AG10803 (cell line): ENCODE measurements around the gene C4orf51.
"Not testable (repeated sequence)": the region's sequence is repeated elsewhere in the genome, so short reads cannot be mapped to it uniquely, and the experiment has no call there.

Source experiments
- DNase-seq: peaks from one replicate; pipeline ENCODE4 v3.0.0; 2010; ENCODE audit warnings: low read depth
- H3K4me3 ChIP-seq: 2 replicates; pipeline ENCODE4 v1.5.1; 2011; ENCODE audit warnings: mild to moderate bottlenecking, low read length, control low read depth
- TF ChIP-seq, protein P1 (sequence below): conservative IDR thresholded peaks from 2 replicates; pipeline ENCODE4 v1.5.1; 2011; ENCODE audit warnings: mild to moderate bottlenecking, low read length, control low read depth, inconsistent platforms

Gene C4orf51

DNA sequence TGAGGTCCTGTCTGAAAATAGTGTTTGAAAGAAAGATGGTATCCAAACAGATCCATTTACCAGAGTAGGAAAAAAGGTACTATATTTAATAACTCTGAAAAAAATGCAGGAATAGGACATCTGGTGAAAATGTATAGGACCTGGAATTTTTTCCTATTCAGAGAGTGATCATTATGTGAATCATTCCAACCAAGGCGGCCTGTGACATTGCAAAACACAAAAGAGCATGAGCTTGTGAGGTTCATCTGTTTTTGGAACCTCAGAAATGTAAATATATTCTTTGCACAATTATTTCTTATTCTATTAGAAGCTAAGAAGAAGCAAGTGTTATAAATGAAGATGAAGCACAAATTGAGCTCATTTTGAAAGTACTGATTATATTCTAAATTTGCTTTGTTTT, 2.0 kb downstream of the C4orf51 start:
- peak; percentile 47 for DNase-seq
- no peak overlapping the region for H3K4me3 ChIP-seq
- TF ChIP-seq, protein P1, sequence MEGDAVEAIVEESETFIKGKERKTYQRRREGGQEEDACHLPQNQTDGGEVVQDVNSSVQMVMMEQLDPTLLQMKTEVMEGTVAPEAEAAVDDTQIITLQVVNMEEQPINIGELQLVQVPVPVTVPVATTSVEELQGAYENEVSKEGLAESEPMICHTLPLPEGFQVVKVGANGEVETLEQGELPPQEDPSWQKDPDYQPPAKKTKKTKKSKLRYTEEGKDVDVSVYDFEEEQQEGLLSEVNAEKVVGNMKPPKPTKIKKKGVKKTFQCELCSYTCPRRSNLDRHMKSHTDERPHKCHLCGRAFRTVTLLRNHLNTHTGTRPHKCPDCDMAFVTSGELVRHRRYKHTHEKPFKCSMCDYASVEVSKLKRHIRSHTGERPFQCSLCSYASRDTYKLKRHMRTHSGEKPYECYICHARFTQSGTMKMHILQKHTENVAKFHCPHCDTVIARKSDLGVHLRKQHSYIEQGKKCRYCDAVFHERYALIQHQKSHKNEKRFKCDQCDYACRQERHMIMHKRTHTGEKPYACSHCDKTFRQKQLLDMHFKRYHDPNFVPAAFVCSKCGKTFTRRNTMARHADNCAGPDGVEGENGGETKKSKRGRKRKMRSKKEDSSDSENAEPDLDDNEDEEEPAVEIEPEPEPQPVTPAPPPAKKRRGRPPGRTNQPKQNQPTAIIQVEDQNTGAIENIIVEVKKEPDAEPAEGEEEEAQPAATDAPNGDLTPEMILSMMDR = no peak

DNA sequence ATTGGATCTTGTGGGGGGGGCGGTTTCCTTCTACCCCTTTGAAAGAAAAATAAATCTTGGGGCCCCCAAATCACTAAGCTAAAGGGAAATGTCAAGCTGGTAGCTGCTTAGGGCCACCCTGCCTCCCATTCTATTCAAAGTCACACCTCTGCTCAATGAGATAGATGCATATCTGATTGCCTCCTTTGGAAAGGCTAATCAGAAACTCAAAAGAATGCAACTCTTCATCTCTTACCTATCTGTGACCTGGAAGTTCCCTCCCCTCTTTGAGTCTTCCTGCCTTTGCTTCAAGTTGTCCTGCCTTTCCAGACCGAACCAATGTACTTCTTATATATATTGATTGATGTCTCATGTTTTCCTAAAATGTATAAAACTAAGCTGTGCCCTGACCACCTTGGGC, 7.0 kb downstream of the C4orf51 start:
- TF ChIP-seq, protein P1 = no peak
- no peak overlapping the region for H3K4me3 ChIP-seq
- DNase-seq = no peak

DNA sequence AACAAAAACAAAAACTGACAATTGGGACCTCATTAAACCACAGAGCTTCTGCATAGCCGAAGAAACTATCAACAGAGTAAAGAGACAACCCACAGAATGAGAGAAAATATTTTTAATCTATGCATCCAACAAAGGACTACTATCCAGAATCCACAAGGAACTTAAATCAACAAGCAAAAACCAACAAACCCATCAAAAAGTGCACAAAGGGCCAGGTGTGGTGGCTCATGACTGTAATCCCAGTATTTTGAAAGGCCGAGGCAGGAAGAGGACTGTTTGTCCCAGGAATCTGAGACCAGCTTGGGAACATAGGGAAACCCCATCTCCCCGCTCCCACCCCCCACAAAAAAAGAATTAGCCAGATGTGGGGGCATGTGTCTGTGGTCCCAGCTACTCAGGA, 10.7 kb downstream of the C4orf51 start:
- no peak for DNase-seq
- TF ChIP-seq, protein P1 = no peak
- no peak overlapping the region for H3K4me3 ChIP-seq

DNA sequence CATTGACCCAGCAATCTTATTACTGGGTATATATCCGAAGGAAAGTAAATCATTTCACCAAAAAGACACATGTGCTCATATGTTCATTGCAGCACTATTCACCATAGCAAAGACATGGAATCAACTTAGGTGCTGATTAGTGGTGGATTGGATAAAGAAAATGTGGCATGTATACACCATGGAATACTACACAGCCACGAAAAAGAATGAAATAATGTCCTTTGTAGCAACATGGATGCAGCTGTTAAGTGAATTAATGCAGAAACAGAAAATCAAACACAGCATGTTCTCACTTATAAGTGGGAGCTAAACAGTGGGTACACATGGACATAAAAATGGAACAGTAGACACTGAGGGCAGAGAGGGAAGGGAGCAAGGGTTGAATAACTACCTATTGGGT, 11.5 kb downstream of the C4orf51 start:
- not testable (repeated sequence) for H3K4me3 ChIP-seq, DNase-seq

DNA sequence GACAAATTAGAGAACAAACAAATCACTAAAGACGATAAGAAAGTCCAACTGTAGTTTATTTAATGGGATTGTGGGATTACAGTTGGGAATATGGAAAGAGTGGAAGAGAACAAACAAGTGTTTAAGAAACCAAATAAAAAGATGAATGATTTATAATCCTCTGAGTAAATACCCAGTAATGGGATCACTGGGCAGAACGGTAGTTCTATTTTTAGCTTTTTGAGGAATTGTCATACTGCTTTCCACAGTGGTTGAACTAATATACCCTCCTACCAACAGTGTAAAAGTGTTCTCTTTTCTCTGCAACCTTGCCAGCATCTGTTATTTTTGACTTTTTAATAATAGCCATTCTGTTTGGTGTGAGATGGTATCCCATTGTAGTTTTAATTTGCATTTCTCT, 15.0 kb downstream of the C4orf51 start:
- peak; percentile 16 for DNase-seq

DNA sequence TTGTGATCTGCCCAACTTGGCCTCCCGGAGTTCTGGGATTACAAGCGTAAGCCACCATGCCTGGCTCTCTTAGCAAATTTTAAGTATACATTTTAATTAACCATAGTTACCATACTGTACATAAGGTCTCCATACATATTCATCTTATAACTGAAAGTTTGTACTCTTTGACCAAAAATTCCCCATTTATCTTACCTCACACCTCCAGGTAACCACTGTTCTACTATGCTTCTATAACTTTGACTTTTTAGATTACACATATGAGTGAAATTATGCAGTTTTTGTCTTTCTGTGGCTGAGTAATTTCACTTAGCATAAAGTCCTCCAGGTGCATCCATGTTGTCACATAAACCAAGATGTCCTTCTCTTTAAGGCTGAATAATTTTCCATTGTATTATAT, 17.4 kb downstream of the C4orf51 start:
- TF ChIP-seq, protein P1 = no peak
- no peak for DNase-seq
- H3K4me3 ChIP-seq = no peak overlapping the region

More for the DNA sequence above, 15.0 kb downstream of the C4orf51 start:
- TF ChIP-seq, protein P1 = no peak
- no peak overlapping the region for H3K4me3 ChIP-seq

DNA sequence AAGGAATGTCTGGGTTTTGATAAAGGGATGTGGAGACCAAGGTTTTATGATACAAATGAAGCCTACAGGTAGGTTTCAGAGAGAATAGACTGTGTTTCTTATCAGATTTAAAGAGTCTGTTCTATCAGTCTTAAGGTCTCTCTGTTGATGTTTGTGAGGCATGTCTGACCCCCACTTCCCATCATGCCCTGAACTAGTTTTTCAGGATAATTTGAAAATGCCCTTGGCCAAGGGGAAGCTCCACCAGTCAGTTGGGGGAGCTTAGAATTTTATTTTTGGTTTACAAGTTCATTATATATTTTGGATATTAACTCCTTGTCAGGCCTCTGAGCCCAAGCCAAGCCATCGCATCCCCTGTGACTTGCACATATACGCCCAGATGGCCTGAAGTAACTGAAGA, 18.6 kb downstream of the C4orf51 start:
- no peak overlapping the region for H3K4me3 ChIP-seq
- no peak for DNase-seq
- TF ChIP-seq, protein P1 = no peak
